Measurements from ENCODE around the gene GJB5. TPM values are rescaled to one million over a fixed set of nuclear protein-coding genes. Genes with fewer than 3 reads are reported as not detected.

The GJB5 gene
- total RNA-seq, 1 donor from 2014 or later, result not detected

GRCh38 chr1:34774957-34775356, 20.1 kb downstream of the GJB5 start:
- DNase-seq (ENCODE audit: low spot score), result no peak
- Mint-ChIP-seq H3K27ac (no peak overlapping the region), H3K4me3 (no peak overlapping the region), H3K9me3 (no peaks in the 10 kb centered on the region), H3K27me3 (ENCODE audit: insufficient read depth, low read depth) (peaks cover 6% of the 10 kb centered on the region), H3K4me1 (peaks cover 2% of the 10 kb centered on the region), H3K36me3 (no peaks in the 10 kb centered on the region)
- Histone ChIP-seq H3K9me3 (ENCODE audit: low read depth) (no peaks in the 10 kb centered on the region), H3K27me3 (peaks cover 17% of the 10 kb centered on the region), H3K4me1 (no peaks in the 10 kb centered on the region), H3K79me2 (ENCODE audit: low read depth) (no peaks in the 10 kb centered on the region), H4K20me1 (ENCODE audit: low read depth) (no peaks in the 10 kb centered on the region), H3K4me3 (no peak overlapping the region), H3K27ac (no peak overlapping the region), H2AFZ (replicated peaks) (no peak overlapping the region), H3K4me2 (no peak overlapping the region), H3K36me3 (no peaks in the 10 kb centered on the region), H3F3A (ENCODE audit: low read depth) (no peaks in the 10 kb centered on the region), H3K9ac (no peak overlapping the region)
- TF ChIP-seq EZH2 (IDR thresholded peaks at IDR 0.05), result no peak
- no peak for TF ChIP-seq CTCF (IDR thresholded peaks at IDR 0.05)
- TF ChIP-seq EZH2phosphoT487 (IDR thresholded peaks at IDR 0.05), result no peak

- Mint-ChIP-seq H3K4me1 (peaks cover 2% of the 10 kb centered on the region), H3K36me3 (no peaks in the 10 kb centered on the region), H3K27ac (no peak overlapping the region), H3K9me3 (no peaks in the 10 kb centered on the region), H3K27me3 (ENCODE audit: insufficient read depth, low read depth) (peaks cover 15% of the 10 kb centered on the region), H3K4me3 (no peak overlapping the region)
- Histone ChIP-seq H3K79me2 (ENCODE audit: low read depth) (no peaks in the 10 kb centered on the region), H3K27ac (no peak overlapping the region), H3K9me3 (ENCODE audit: low read depth) (no peaks in the 10 kb centered on the region), H3K4me1 (no peaks in the 10 kb centered on the region), H3K9ac (no peak overlapping the region), H3K4me2 (no peak overlapping the region), H3F3A (ENCODE audit: low read depth) (no peaks in the 10 kb centered on the region), H3K36me3 (no peaks in the 10 kb centered on the region), H3K4me3 (no peak overlapping the region), H3K27me3 (peaks cover 37% of the 10 kb centered on the region), H4K20me1 (ENCODE audit: low read depth) (peaks cover 3% of the 10 kb centered on the region), H2AFZ (replicated peaks) (no peak overlapping the region)
- TF ChIP-seq EZH2phosphoT487 (IDR thresholded peaks at IDR 0.05) (no peak), CTCF (IDR thresholded peaks at IDR 0.05) (no peak), EZH2 (IDR thresholded peaks at IDR 0.05) (no peak)
- DNase-seq (ENCODE audit: low spot score), result no peak
Measured at GRCh38 chr1:34776911-34777310, 22.1 kb downstream of the GJB5 start.

- Histone ChIP-seq H3K4me3 (no peak overlapping the region), H2AFZ (replicated peaks) (no peak overlapping the region), H3K9ac (no peak overlapping the region), H3K36me3 (no peaks in the 10 kb centered on the region), H3K4me2 (no peak overlapping the region), H3K4me1 (no peaks in the 10 kb centered on the region), H3F3A (ENCODE audit: low read depth) (no peaks in the 10 kb centered on the region), H3K27ac (no peak overlapping the region), H3K79me2 (ENCODE audit: low read depth) (no peaks in the 10 kb centered on the region), H3K9me3 (ENCODE audit: low read depth) (no peaks in the 10 kb centered on the region), H3K27me3 (peaks cover 45% of the 10 kb centered on the region), H4K20me1 (ENCODE audit: low read depth) (peaks cover 9% of the 10 kb centered on the region)
- TF ChIP-seq EZH2phosphoT487 (IDR thresholded peaks at IDR 0.05) (no peak), EZH2 (IDR thresholded peaks at IDR 0.05) (no peak), CTCF (IDR thresholded peaks at IDR 0.05) (no peak)
- Mint-ChIP-seq H3K27ac (no peak overlapping the region), H3K9me3 (no peaks in the 10 kb centered on the region), H3K4me3 (no peak overlapping the region), H3K27me3 (ENCODE audit: insufficient read depth, low read depth) (peaks cover 23% of the 10 kb centered on the region), H3K4me1 (peaks cover 4% of the 10 kb centered on the region), H3K36me3 (no peaks in the 10 kb centered on the region)
- no peak for DNase-seq (ENCODE audit: low spot score)
Measured at GRCh38 chr1:34777519-34778321, 22.9 kb downstream of the GJB5 start.

All from neural progenitor cell (in vitro differentiated cells).